DOHH2 (cell line): ENCODE results near the gene RNASEH2C.
A peak's percentile ranks its signal among the peaks of the same experiment; 100 is the strongest.

Experiments used
- H3F3A ChIP-seq: fragments of 200-600 bp; sonication (generic), shearing (Covaris generic); 2 replicates; pipeline ENCODE4 v1.6.0; 2016; ENCODE audit warnings: antibody characterized with exemption, mild to moderate bottlenecking; ENCODE audit not compliant: control insufficient read depth, insufficient read depth
- H3K27ac ChIP-seq: fragments of 200-600 bp; sonication (generic); 2 replicates; pipeline ENCODE4 v1.5.1; 2014; ENCODE audit warnings: low read depth, mild to moderate bottlenecking, low read length, moderate library complexity
- H3K27me3 ChIP-seq: fragments of 200-600 bp; sonication (generic); 2 replicates; pipeline ENCODE4 v1.6.1; 2014; ENCODE audit warnings: mild to moderate bottlenecking, low read length, mixed read lengths; ENCODE audit not compliant: control insufficient read depth
- H3K36me3 ChIP-seq: fragments of 200-600 bp; sonication (generic); 2 replicates; pipeline ENCODE4 v1.6.1; 2014; ENCODE audit warnings: mild to moderate bottlenecking, low read length, moderate library complexity, mixed read lengths; ENCODE audit not compliant: control insufficient read depth
- H3K4me1 ChIP-seq: fragments of 200-600 bp; sonication (generic); 2 replicates; pipeline ENCODE4 v1.6.1; 2014; ENCODE audit warnings: mild to moderate bottlenecking, low read length, mixed read lengths; ENCODE audit not compliant: control insufficient read depth
- H3K4me2 ChIP-seq: fragments of 200-600 bp; sonication (generic); 2 replicates; pipeline ENCODE4 v1.6.0; 2014; ENCODE audit warnings: mild to moderate bottlenecking, low read length, moderate library complexity
- H3K4me3 ChIP-seq: fragments of 200-600 bp; sonication (generic); 2 replicates; pipeline ENCODE4 v1.5.1; 2014; ENCODE audit warnings: mild to moderate bottlenecking, low read length, mixed read lengths
- H3K79me2 ChIP-seq: fragments of 200-600 bp; sonication (generic); 2 replicates; pipeline ENCODE4 v1.6.1; 2014; ENCODE audit warnings: mild to moderate bottlenecking, low read length, mixed read lengths; ENCODE audit not compliant: control insufficient read depth
- H3K9me2 ChIP-seq: fragments of 200-600 bp; sonication (generic); replicated peaks from 2 replicates; pipeline ENCODE4 v1.6.1; 2014; ENCODE audit warnings: mild to moderate bottlenecking, low read length, mixed read lengths; ENCODE audit not compliant: control insufficient read depth
- H3K9me3 ChIP-seq: fragments of 200-600 bp; sonication (generic); 2 replicates; pipeline ENCODE4 v1.6.1; 2014; ENCODE audit warnings: antibody characterized with exemption, low read length, mixed read lengths; ENCODE audit not compliant: control insufficient read depth, insufficient read depth
- H4K20me1 ChIP-seq: fragments of 200-600 bp; sonication (generic); 2 replicates; pipeline ENCODE4 v1.6.0; 2014; ENCODE audit warnings: low read depth, mild to moderate bottlenecking, antibody characterized with exemption, low read length, moderate library complexity; ENCODE audit not compliant: control insufficient read depth, insufficient read depth
- EZH2phosphoT487 ChIP-seq: fragments of 200-600 bp; sonication (generic); IDR thresholded peaks from 2 replicates; pipeline ENCODE4 v1.6.1; 2017; ENCODE audit warnings: borderline replicate concordance, mild to moderate bottlenecking, antibody characterized with exemption, low read length, moderate library complexity, mixed read lengths
- TF ChIP-seq, protein P1 (sequence below): fragments of 200-600 bp; sonication (generic); IDR thresholded peaks from one replicate; pipeline ENCODE4 v1.5.1; 2014; ENCODE audit warnings: antibody characterized with exemption, mild to moderate bottlenecking, low read depth, low read length; ENCODE audit not compliant: poor library complexity, severe bottlenecking

Gene RNASEH2C

DNA sequence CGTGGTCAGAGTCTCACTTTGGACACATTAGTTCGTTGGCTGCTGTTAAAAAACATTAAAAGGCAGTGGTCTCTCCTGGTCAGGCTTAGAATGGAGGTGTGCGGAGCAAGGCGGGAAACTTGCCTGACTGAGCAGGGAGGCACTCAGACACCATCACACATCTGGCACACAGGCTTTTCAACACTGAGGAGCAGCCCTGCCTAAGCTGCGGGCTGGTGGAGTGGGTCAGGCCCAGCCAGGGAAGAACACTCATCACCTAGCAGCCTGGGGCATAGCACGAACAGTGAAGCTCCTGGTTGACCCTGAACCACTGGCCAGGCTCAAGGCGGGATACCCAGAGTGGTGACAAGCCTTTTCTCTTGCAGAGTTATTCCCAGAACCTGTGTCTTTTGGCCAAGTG lies 4.3 kb downstream of the RNASEH2C start:
- Histone ChIP-seq H3K4me3 (no peak overlapping the region), H3K27me3 (no peaks in the 10 kb centered on the region), H4K20me1 (no peaks in the 10 kb centered on the region), H3K9me2 (no peaks in the 10 kb centered on the region), H3K79me2 (peaks cover 51% of the 10 kb centered on the region), H3K4me2 (no peak overlapping the region), H3K9me3 (no peaks in the 10 kb centered on the region), H3F3A (no peaks in the 10 kb centered on the region), H3K36me3 (peaks cover 75% of the 10 kb centered on the region), H3K27ac (no peak overlapping the region), H3K4me1 (peaks cover 28% of the 10 kb centered on the region)
- no peak for TF ChIP-seq EZH2phosphoT487
- TF ChIP-seq, protein P1, sequence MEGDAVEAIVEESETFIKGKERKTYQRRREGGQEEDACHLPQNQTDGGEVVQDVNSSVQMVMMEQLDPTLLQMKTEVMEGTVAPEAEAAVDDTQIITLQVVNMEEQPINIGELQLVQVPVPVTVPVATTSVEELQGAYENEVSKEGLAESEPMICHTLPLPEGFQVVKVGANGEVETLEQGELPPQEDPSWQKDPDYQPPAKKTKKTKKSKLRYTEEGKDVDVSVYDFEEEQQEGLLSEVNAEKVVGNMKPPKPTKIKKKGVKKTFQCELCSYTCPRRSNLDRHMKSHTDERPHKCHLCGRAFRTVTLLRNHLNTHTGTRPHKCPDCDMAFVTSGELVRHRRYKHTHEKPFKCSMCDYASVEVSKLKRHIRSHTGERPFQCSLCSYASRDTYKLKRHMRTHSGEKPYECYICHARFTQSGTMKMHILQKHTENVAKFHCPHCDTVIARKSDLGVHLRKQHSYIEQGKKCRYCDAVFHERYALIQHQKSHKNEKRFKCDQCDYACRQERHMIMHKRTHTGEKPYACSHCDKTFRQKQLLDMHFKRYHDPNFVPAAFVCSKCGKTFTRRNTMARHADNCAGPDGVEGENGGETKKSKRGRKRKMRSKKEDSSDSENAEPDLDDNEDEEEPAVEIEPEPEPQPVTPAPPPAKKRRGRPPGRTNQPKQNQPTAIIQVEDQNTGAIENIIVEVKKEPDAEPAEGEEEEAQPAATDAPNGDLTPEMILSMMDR: no peak

DNA sequence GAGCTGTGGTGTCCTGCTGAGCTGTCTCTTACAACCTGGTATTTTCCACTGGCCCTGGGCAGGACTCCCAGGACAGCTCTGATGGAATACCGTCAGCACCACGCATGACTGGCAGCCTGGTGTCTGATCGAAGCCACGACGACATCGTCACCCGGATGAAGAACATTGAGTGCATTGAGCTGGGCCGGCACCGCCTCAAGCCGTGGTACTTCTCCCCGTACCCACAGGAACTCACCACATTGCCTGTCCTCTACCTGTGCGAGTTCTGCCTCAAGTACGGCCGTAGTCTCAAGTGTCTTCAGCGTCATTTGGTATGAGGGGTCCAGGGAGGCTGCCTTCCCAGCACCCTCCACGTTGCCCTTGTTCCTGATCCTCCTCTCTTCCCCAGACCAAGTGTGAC lies 6.2 kb downstream of the RNASEH2C start:
- H3K9me3 ChIP-seq: no peaks in the 10 kb centered on the region
- H3K4me2 ChIP-seq: no peak overlapping the region
- H4K20me1 ChIP-seq: no peaks in the 10 kb centered on the region
- H3K27me3 ChIP-seq: no peaks in the 10 kb centered on the region
- no peaks in the 10 kb centered on the region for H3F3A ChIP-seq
- no peak overlapping the region for H3K4me3 ChIP-seq
- peaks cover 40% of the 10 kb centered on the region for H3K79me2 ChIP-seq
- no peak overlapping the region for H3K27ac ChIP-seq
- H3K4me1 ChIP-seq: peaks cover 38% of the 10 kb centered on the region
- H3K36me3 ChIP-seq: peaks cover 66% of the 10 kb centered on the region
- TF ChIP-seq EZH2phosphoT487: no peak
- TF ChIP-seq, protein P1: no peak
- H3K9me2 ChIP-seq: no peaks in the 10 kb centered on the region

DNA sequence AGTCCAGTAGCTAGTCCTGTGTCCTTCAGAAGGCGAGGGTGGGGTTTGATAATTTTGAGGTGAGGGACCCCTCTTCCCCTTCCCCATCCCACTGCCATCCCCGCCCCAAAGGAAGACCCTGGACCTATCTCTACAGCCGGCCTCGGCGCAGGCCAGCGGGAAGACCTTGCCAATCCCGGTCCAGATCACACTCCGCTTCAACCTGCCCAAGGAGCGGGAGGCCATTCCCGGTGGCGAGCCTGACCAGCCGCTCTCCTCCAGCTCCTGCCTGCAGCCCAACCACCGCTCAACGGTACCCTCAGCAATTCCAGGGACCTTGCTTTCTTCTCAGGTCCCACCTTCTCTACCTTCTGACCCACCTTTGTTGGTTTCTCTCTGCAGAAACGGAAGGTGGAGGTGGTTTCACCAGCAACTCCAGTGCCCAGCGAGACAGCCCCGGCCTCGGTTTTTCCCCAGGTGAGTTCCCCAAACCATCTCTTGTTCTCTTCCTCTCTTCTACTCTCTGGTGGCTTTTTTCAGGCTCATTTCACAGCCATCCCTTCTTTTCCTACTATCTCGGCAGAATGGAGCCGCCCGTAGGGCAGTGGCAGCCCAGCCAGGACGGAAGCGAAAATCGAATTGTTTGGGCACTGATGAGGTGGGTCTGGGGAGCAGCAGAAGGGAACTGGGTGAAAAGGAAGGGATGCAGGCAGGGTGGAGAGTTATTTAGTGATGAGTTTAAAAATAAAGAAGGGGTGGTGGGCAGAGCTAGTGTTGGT lies 7.2 kb downstream of the RNASEH2C start:
- H4K20me1 ChIP-seq: no peaks in the 10 kb centered on the region
- TF ChIP-seq, protein P1: no peak
- TF ChIP-seq EZH2phosphoT487: no peak
- no peaks in the 10 kb centered on the region for H3K9me3 ChIP-seq
- H3K4me1 ChIP-seq: peaks cover 28% of the 10 kb centered on the region
- H3K4me3 ChIP-seq: peak overlapping the region; percentile 95
- peaks cover 30% of the 10 kb centered on the region for H3K79me2 ChIP-seq
- peaks cover 56% of the 10 kb centered on the region for H3K36me3 ChIP-seq
- no peaks in the 10 kb centered on the region for H3K27me3 ChIP-seq
- peak overlapping the region; percentile 93 for H3K4me2 ChIP-seq
- no peak overlapping the region for H3K27ac ChIP-seq
- no peaks in the 10 kb centered on the region for H3K9me2 ChIP-seq
- H3F3A ChIP-seq: no peaks in the 10 kb centered on the region
